ENCODE results near the gene GXYLT2. TPM values are rescaled to one million over a fixed set of nuclear protein-coding genes. Genes with fewer than 3 reads are reported as not detected.
A peak's percentile ranks its signal among the peaks of the same experiment; 100 is the strongest.

GXYLT2 gene
- total RNA-seq, 3 donors from 2014 or later (not counting 1 experiment from before 2014, with no cell fraction given), result not detected

GRCh38 chr3:72846166-72846565, 41.7 kb upstream of the GXYLT2 start:
- WGBS (ENCODE audit: insufficient coverage), result 95% methylated on average over 10 of the region's 10 CpGs
- H3K27ac ChIP-seq (ENCODE audit: low read length), result no peak overlapping the region
- intact Hi-C loops (cut with micrococcal nuclease), result loop anchor here (10.0 kb wide), 1 partner anchor 1141 kb away; no protein-coding TSS in a partner anchor
- H3K9me3 ChIP-seq (ENCODE audit: control insufficient read depth, insufficient read depth, low read length), result no peaks in the 10 kb centered on the region
- Mint-ChIP-seq H3K36me3 (no peaks in the 10 kb centered on the region), H3K9me3 (no peaks in the 10 kb centered on the region), H3K4me1 (peaks cover 39 to 45% of the 10 kb centered on the region in 2 donors), H3K4me3 (peak overlapping the region; percentile 35), H3K27ac (no peak overlapping the region), H3K27me3 (ENCODE audit: low read depth in 2 of 2) (no peaks in the 10 kb centered on the region)
- peaks cover 13% of the 10 kb centered on the region for H3K36me3 ChIP-seq (ENCODE audit: control insufficient read depth, insufficient read depth, low read length)
- no peak overlapping the region for H3K4me3 ChIP-seq (ENCODE audit: low read length)
- H3K27me3 ChIP-seq (ENCODE audit: control insufficient read depth, insufficient read depth, low read length), result no peaks in the 10 kb centered on the region
- TF ChIP-seq CTCF (IDR thresholded peaks at IDR 0.05), result no peak
- ATAC-seq (no peak), DNase-seq (no peak)
- H3K4me1 ChIP-seq (ENCODE audit: control insufficient read depth, insufficient read depth, low read length), result peaks cover 10% of the 10 kb centered on the region

GRCh38 chr3:72847282-72847681, 40.6 kb upstream of the GXYLT2 start:
- H3K4me3 Mint-ChIP-seq, result peak overlapping the region; percentile 93
- no peaks in the 10 kb centered on the region for H3K9me3 Mint-ChIP-seq
- peaks cover 39 to 45% of the 10 kb centered on the region in 2 donors for H3K4me1 Mint-ChIP-seq
- Histone ChIP-seq H3K4me3 (ENCODE audit: low read length) (peak overlapping the region; percentile 81), H3K27ac (ENCODE audit: low read length) (no peak overlapping the region), H3K9me3 (ENCODE audit: control insufficient read depth, insufficient read depth, low read length) (no peaks in the 10 kb centered on the region), H3K4me1 (ENCODE audit: control insufficient read depth, insufficient read depth, low read length) (peaks cover 10% of the 10 kb centered on the region), H3K36me3 (ENCODE audit: control insufficient read depth, insufficient read depth, low read length) (peaks cover 2% of the 10 kb centered on the region), H3K27me3 (ENCODE audit: control insufficient read depth, insufficient read depth, low read length) (no peaks in the 10 kb centered on the region)
- no peak for ATAC-seq
- 34% methylated on average over 6 of the region's 6 CpGs for WGBS (ENCODE audit: insufficient coverage)
- H3K27ac Mint-ChIP-seq, result peak overlapping the region; percentile 74 to 83
- no peaks in the 10 kb centered on the region for H3K27me3 Mint-ChIP-seq (ENCODE audit: low read depth in 2 of 2)
- peak in 1 of 2 donors; percentile 7 for DNase-seq
- TF ChIP-seq CTCF (IDR thresholded peaks at IDR 0.05), result no peak
- no peaks in the 10 kb centered on the region for H3K36me3 Mint-ChIP-seq
- intact Hi-C loops (cut with micrococcal nuclease), result loop anchor here (10.0 kb wide), 1 partner anchor 1142 kb away; no protein-coding TSS in a partner anchor

- H3K4me1 ChIP-seq (ENCODE audit: control insufficient read depth, insufficient read depth, low read length), result peaks cover 10% of the 10 kb centered on the region
- peaks cover 2% of the 10 kb centered on the region for H3K36me3 ChIP-seq (ENCODE audit: control insufficient read depth, insufficient read depth, low read length)
- H3K9me3 ChIP-seq (ENCODE audit: control insufficient read depth, insufficient read depth, low read length), result no peaks in the 10 kb centered on the region
- no peak for TF ChIP-seq CTCF (IDR thresholded peaks at IDR 0.05)
- Mint-ChIP-seq H3K27me3 (ENCODE audit: low read depth in 2 of 2) (no peaks in the 10 kb centered on the region), H3K27ac (peak within 1 kb of the TSS; percentile 74 to 83), H3K36me3 (no peaks in the 10 kb centered on the region), H3K9me3 (no peaks in the 10 kb centered on the region), H3K4me1 (peaks cover 39 to 45% of the 10 kb centered on the region in 2 donors), H3K4me3 (peak within 1 kb of the TSS; percentile 93)
- peak within 1 kb of the TSS; percentile 81 for H3K4me3 ChIP-seq (ENCODE audit: low read length)
- ATAC-seq (peak; percentile 95 to 97 (median 95)), DNase-seq (peak; percentile 85 to 98)
- H3K27ac ChIP-seq (ENCODE audit: low read length), result peak within 1 kb of the TSS; percentile 32
- intact Hi-C loops (cut with micrococcal nuclease), result loop anchor here (10.0 kb wide), 1 partner anchor 1143 kb away; no protein-coding TSS in a partner anchor
- no peaks in the 10 kb centered on the region for H3K27me3 ChIP-seq (ENCODE audit: control insufficient read depth, insufficient read depth, low read length)
- under 1% methylated on average over 86 of the region's 86 CpGs for WGBS (ENCODE audit: insufficient coverage)
Observed at GRCh38 chr3:72847751-72848702, 39.8 kb upstream of the GXYLT2 start, which contains the start of gene SHQ1. TSS of gene SHQ1 (minus strand) at chr3:72848445. CDS start at chr3:72848340, 105 bp downstream.
